HCT116 (cell line): ENCODE data around the gene MYCBP. TPM values are rescaled to one million over a fixed set of nuclear protein-coding genes. Genes with fewer than 3 reads are reported as not detected.

Experiments used
- ATAC-seq: fragments of 200-7000 bp; cut with Tn5 transposase; 2 replicates; pipeline ENCODE4 v1.9.1; 2020; ENCODE audit warnings: mild to moderate bottlenecking, moderate library complexity
- BruUV-seq: library from RNA; stranded (reverse); fragments of 400-500 nt; replicated peaks from 2 replicates; lab custom pipeline; 2021; lab: Mats Ljungman, UMichigan
- CTCF ChIA-PET: fragments of 300-600 bp; sonication (Branson Sonifier 250); formaldehyde crosslinking; loops from one replicate; lab custom pipeline; 2021; ENCODE audit warnings: antibody characterized with exemption; lab: Charles Lee
- POLR2A ChIA-PET: fragments of 300-600, 350-600 bp; sonication (Branson Sonifier 250); formaldehyde crosslinking; loops from one replicate; lab custom pipeline; 2021; ENCODE audit warnings: antibody characterized with exemption; lab: Charles Lee
- RAD21 ChIA-PET, 2 experiments: fragments of 300-600 bp; sonication (Branson Sonifier 250); formaldehyde crosslinking; loops; one replicate each; lab custom pipeline; 2023; ENCODE audit warnings: low total read pairs in 2 of 2; ENCODE audit not compliant: uncharacterized antibody in 2 of 2, unreplicated experiment in 2 of 2, low non-redundant PET in 1 of 2; lab: Charles Lee
- DNase-seq: peaks from one replicate; pipeline ENCODE4 v3.0.0-alpha.2; 2010; ENCODE audit warnings: low read depth, low spot score
- H2AFZ ChIP-seq: fragments of 200-600 bp; shearing (Covaris generic), sonication (generic); 2 replicates; pipeline ENCODE4 v1.6.1; 2017; ENCODE audit warnings: low read depth, mixed run types, mixed read lengths, antibody characterized with exemption, low read length; ENCODE audit not compliant: poor library complexity, severe bottlenecking
- H3K27ac ChIP-seq: 2 replicates; pipeline ENCODE4 v1.5.1; 2012; ENCODE audit warnings: low read depth, low read length
- H3K27me3 ChIP-seq: fragments of 200-600 bp; sonication (generic); 2 replicates; pipeline ENCODE4 v1.6.1; 2016; ENCODE audit warnings: mixed run types, low read length, mixed read lengths; ENCODE audit not compliant: insufficient read depth
- H3K36me3 ChIP-seq, 2 experiments: fragments of 200-500 bp in 1 of 2; fragments of 200-600 bp in 1 of 2; sonication (Bioruptor generic) in 1 of 2; sonication (generic) in 1 of 2; 2 replicates each; pipeline versions ENCODE4 v1.5.1 to v1.6.1; 2014 to 2016; ENCODE audit warnings: low read length in 2 of 2, inconsistent platforms in 1 of 2, mixed read lengths in 1 of 2, mixed run types in 1 of 2; ENCODE audit not compliant: insufficient read depth in 2 of 2, control insufficient read depth in 1 of 2
- H3K4me1 ChIP-seq, 2 experiments: fragments of 200-600 bp in 1 of 2; sonication (generic) in 1 of 2; 2 replicates each; pipeline versions ENCODE4 v1.5.1 to v1.6.1; 2012 to 2017; ENCODE audit warnings: low read length in 2 of 2, inconsistent platforms in 1 of 2, mild to moderate bottlenecking in 1 of 2, mixed read lengths in 1 of 2, mixed run types in 1 of 2, moderate library complexity in 1 of 2; ENCODE audit not compliant: insufficient read depth in 2 of 2, control insufficient read depth in 1 of 2
- H3K4me2 ChIP-seq: fragments of 200-600 bp; sonication (generic); 2 replicates; pipeline ENCODE4 v1.6.1; 2017; ENCODE audit warnings: mixed run types, low read length, mixed read lengths
- H3K4me3 ChIP-seq, 2 experiments: fragments of 200-600 bp in 1 of 2; sonication (generic) in 1 of 2; replicated peaks in 1 of 2; 2 replicates each; pipeline ENCODE4 v1.5.1; 2011 to 2016; ENCODE audit warnings: low read length in 2 of 2, control low read depth in 1 of 2, low read depth in 1 of 2, mild to moderate bottlenecking in 1 of 2, mixed read lengths in 1 of 2, mixed run types in 1 of 2
- H3K79me2 ChIP-seq: fragments of 200-600 bp; sonication (generic); 2 replicates; pipeline ENCODE4 v1.6.1; 2017; ENCODE audit warnings: mild to moderate bottlenecking, mixed run types, low read length, moderate library complexity, mixed read lengths; ENCODE audit not compliant: insufficient read depth
- H3K9ac ChIP-seq: fragments of 200-600 bp; sonication (generic); 2 replicates; pipeline ENCODE4 v1.6.1; 2016; ENCODE audit warnings: low read length, mixed read lengths
- H3K9me2 ChIP-seq: fragments of 200-600 bp; sonication (generic), shearing (Covaris generic); 2 replicates; pipeline ENCODE4 v1.6.1; 2017; ENCODE audit warnings: mixed run types, mild to moderate bottlenecking, moderate library complexity; ENCODE audit not compliant: insufficient read depth
- H3K9me3 ChIP-seq, 2 experiments: fragments of 200-500 bp in 1 of 2; fragments of 200-600 bp in 1 of 2; sonication (Bioruptor generic) in 1 of 2; sonication (generic) in 1 of 2; 2 replicates each; pipeline ENCODE4 v1.6.1; 2014 to 2017; ENCODE audit warnings: low read length in 2 of 2, mixed read lengths in 2 of 2, inconsistent platforms in 1 of 2, low read depth in 1 of 2, mild to moderate bottlenecking in 1 of 2, mixed run types in 1 of 2, moderate library complexity in 1 of 2; ENCODE audit not compliant: control insufficient read depth in 1 of 2, insufficient read depth in 1 of 2
- H4K20me1 ChIP-seq: fragments of 200-600 bp; sonication (generic), shearing (Covaris generic); 2 replicates; pipeline ENCODE4 v1.6.1; 2017; ENCODE audit warnings: mixed run types, mild to moderate bottlenecking, moderate library complexity; ENCODE audit not compliant: insufficient read depth
- CBX3 ChIP-seq: IDR thresholded peaks from 2 replicates; pipeline ENCODE4 v1.6.1; 2012; ENCODE audit warnings: low read depth
- CEBPB ChIP-seq: IDR thresholded peaks from 2 replicates; pipeline ENCODE4 v1.6.1; 2012; ENCODE audit warnings: low read depth
- CTCF ChIP-seq, 3 experiments: fragments of 200-600 bp in 1 of 3; sonication (generic) in 1 of 3; IDR thresholded peaks in 2 of 3; conservative IDR thresholded peaks in 1 of 3; 2 replicates each; pipeline ENCODE4 v1.5.1; 2012 to 2017; ENCODE audit warnings: low read depth in 2 of 3, low read length in 2 of 3, antibody characterized with exemption in 1 of 3, borderline replicate concordance in 1 of 3, control low read depth in 1 of 3, mild to moderate bottlenecking in 1 of 3, mixed read lengths in 1 of 3, mixed run types in 1 of 3, moderate library complexity in 1 of 3; ENCODE audit not compliant: insufficient read depth in 1 of 3
- EGR1 ChIP-seq: IDR thresholded peaks from 2 replicates; pipeline ENCODE4 v1.6.1; 2012; ENCODE audit warnings: low read depth
- ELF1 ChIP-seq: IDR thresholded peaks from 2 replicates; pipeline ENCODE4 v1.6.1; 2012; ENCODE audit warnings: low read depth, borderline replicate concordance
- EZH2 ChIP-seq: fragments of 200-600 bp; sonication (generic); IDR thresholded peaks from 2 replicates; pipeline ENCODE4 v1.6.1; 2017; ENCODE audit warnings: antibody characterized with exemption, mixed run types
- FOSL1 ChIP-seq: IDR thresholded peaks from 2 replicates; pipeline ENCODE4 v1.6.1; 2012; ENCODE audit warnings: low read depth
- JUND ChIP-seq: IDR thresholded peaks from 2 replicates; pipeline ENCODE4 v1.6.1; 2012
- POLR2AphosphoS5 ChIP-seq: IDR thresholded peaks from 2 replicates; pipeline ENCODE4 v1.6.1; 2011; ENCODE audit warnings: mild to moderate bottlenecking, low read depth, low read length, moderate library complexity
- RAD21 ChIP-seq: IDR thresholded peaks from 2 replicates; pipeline ENCODE4 v1.6.1; 2012; ENCODE audit warnings: low read depth, mild to moderate bottlenecking
- SP1 ChIP-seq: IDR thresholded peaks from 2 replicates; pipeline ENCODE4 v1.6.1; 2012; ENCODE audit warnings: low read depth
- TCF7L2 ChIP-seq: IDR thresholded peaks from 2 replicates; pipeline ENCODE4 v1.7.0; 2011; ENCODE audit warnings: borderline replicate concordance, inconsistent platforms; ENCODE audit not compliant: insufficient read depth, insufficient read length; ENCODE audit errors: extremely low read depth
- YY1 ChIP-seq: IDR thresholded peaks from 2 replicates; pipeline ENCODE4 v1.6.1; 2011; ENCODE audit warnings: low read length, low read depth, moderate library complexity, mild to moderate bottlenecking; ENCODE audit not compliant: insufficient replicate concordance; ENCODE audit errors: extremely low read depth
- ZFX ChIP-seq: fragments of 450-650 bp; IDR thresholded peaks from 2 replicates; pipeline ENCODE4 v1.6.1; 2017
- ZNF274 ChIP-seq: fragments of 200-500 bp; sonication (Bioruptor generic); IDR thresholded peaks from 2 replicates; pipeline ENCODE4 v1.6.1; 2014; ENCODE audit warnings: mild to moderate bottlenecking, low read depth, low read length, inconsistent platforms
- intact Hi-C: fragments of 100-400 bp; cut with micrococcal nuclease; formaldehyde crosslinking; loops from 2 replicates; pipeline ENCODE4 v1.10.0; 2022
- total RNA-seq: library from RNA; stranded (reverse); gene quantifications from one replicate; pipeline ENCODE4 v1.2.1, GENCODE V29; 2021; ENCODE audit not compliant: unreplicated experiment
- TF ChIP-seq, protein P1 (sequence below): IDR thresholded peaks from 2 replicates; pipeline ENCODE4 v1.6.1; 2012
- TF ChIP-seq, protein P2 (sequence below): IDR thresholded peaks from 2 replicates; pipeline ENCODE4 v1.6.1; 2011; ENCODE audit warnings: mild to moderate bottlenecking, low read length, moderate library complexity; ENCODE audit not compliant: insufficient replicate concordance; ENCODE audit errors: extremely low read depth
- TF ChIP-seq, protein P3 (sequence below): IDR thresholded peaks from 2 replicates; pipeline ENCODE4 v1.6.1; 2012

Gene MYCBP
- total RNA-seq, 1 experiment from 2014 or later, result 40.2 TPM

GRCh38 chr1:38852780-38853179 is 20.4 kb downstream of the MYCBP start:
- ChIA-PET RAD21 (no interaction called here), POLR2A (no interaction called here), CTCF (no interaction called here)
- no peak overlapping the region for H3K4me3 ChIP-seq
- H3K9me2 ChIP-seq, result no peaks in the 10 kb centered on the region
- no peak for ATAC-seq
- H3K27me3 ChIP-seq, result no peaks in the 10 kb centered on the region
- H2AFZ ChIP-seq, result no peak overlapping the region
- H3K4me2 ChIP-seq, result no peak overlapping the region
- no peak overlapping the region for H3K27ac ChIP-seq
- intact Hi-C loops, result no loop called here
- no peaks in the 10 kb centered on the region for H3K4me1 ChIP-seq
- no TSS peak for BruUV-seq
- DNase-seq, result no peak
- H3K9ac ChIP-seq, result no peak overlapping the region
- TF ChIP-seq CBX3, result no peak
- no peak for TF ChIP-seq RAD21
- TF ChIP-seq EGR1, result no peak
- TF ChIP-seq ELF1, result no peak
- TF ChIP-seq CEBPB, result no peak
- TF ChIP-seq YY1, result no peak
- TF ChIP-seq POLR2AphosphoS5, result no peak
- TF ChIP-seq CTCF (IDR thresholded peaks at IDR 0.05 in 2 of 3, conservative IDR thresholded peaks at IDR 0.05 in 1 of 3; ENCODE audit: borderline replicate concordance in 1 of 3, insufficient read depth in 1 of 3, low read depth in 2 of 3, low read length in 2 of 3), result no peak
- TF ChIP-seq TCF7L2, result no peak
- TF ChIP-seq, protein P1, sequence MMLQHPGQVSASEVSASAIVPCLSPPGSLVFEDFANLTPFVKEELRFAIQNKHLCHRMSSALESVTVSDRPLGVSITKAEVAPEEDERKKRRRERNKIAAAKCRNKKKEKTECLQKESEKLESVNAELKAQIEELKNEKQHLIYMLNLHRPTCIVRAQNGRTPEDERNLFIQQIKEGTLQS, result no peak
- no peak for TF ChIP-seq JUND
- no peak for TF ChIP-seq EZH2
- TF ChIP-seq ZNF274, result no peak
- TF ChIP-seq ZFX, result no peak
- TF ChIP-seq, protein P2, sequence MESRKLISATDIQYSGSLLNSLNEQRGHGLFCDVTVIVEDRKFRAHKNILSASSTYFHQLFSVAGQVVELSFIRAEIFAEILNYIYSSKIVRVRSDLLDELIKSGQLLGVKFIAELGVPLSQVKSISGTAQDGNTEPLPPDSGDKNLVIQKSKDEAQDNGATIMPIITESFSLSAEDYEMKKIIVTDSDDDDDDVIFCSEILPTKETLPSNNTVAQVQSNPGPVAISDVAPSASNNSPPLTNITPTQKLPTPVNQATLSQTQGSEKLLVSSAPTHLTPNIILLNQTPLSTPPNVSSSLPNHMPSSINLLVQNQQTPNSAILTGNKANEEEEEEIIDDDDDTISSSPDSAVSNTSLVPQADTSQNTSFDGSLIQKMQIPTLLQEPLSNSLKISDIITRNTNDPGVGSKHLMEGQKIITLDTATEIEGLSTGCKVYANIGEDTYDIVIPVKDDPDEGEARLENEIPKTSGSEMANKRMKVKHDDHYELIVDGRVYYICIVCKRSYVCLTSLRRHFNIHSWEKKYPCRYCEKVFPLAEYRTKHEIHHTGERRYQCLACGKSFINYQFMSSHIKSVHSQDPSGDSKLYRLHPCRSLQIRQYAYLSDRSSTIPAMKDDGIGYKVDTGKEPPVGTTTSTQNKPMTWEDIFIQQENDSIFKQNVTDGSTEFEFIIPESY, result no peak
- no peak for TF ChIP-seq FOSL1
- TF ChIP-seq, protein P3, sequence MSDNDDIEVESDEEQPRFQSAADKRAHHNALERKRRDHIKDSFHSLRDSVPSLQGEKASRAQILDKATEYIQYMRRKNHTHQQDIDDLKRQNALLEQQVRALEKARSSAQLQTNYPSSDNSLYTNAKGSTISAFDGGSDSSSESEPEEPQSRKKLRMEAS, result no peak
- TF ChIP-seq SP1, result no peak
- H3K36me3 ChIP-seq, result peaks cover 0 to 15% of the 10 kb centered on the region in 2 experiments; a peak in 2 of 4 replicates
- no peaks in the 10 kb centered on the region for H3K9me3 ChIP-seq
- peaks cover 5% of the 10 kb centered on the region; the same call in 1 of the 2 replicates for H3K79me2 ChIP-seq
- H4K20me1 ChIP-seq, result no peaks in the 10 kb centered on the region
